PC-9 (cell line): ENCODE data around the gene DES.

Experiments used
- CTCF ChIP-seq: fragments of 200-600 bp; sonication (generic); conservative IDR thresholded peaks from 2 replicates; pipeline ENCODE4 v1.6.1; 2017; ENCODE audit warnings: mixed run types, antibody characterized with exemption, mild to moderate bottlenecking, moderate library complexity
- EZH2 ChIP-seq: fragments of 200-600 bp; sonication (generic); IDR thresholded peaks from 2 replicates; pipeline ENCODE4 v1.8.0; 2017; ENCODE audit warnings: antibody characterized with exemption, low read depth

DNA sequence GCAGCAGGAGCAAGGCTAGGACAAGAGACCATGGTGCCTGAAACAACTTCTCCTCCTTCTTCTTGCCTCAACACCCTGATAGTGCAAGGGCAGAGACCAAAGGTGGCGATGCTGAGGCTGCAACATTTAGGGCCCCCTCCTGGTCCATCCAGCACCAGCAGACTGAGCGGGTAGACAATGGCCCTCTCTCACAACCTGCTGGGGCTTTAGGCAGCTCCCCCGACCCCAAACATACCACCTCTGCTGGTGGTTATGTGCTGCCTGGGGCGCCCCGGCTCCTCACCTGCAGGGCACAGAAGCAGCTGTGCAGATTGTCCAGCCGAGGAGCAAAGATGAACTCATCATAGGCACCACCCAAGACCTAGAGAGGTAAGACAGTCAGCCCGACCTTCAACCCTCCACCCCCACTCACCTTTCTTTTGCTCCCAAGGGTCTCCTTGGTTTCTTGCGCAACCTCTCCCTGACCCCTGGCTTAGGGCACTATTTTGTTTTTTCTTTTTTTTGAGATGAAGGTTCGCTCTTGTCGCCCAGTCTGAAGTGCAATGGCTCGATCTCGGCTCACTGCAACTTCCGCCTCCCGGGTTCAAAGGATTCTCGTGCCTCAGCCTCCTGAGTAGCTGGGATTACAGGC is 34.0 kb upstream of the DES start:
- TF ChIP-seq CTCF (no peak), EZH2 (no peak)
